HCT116 (cell line): Measurements from ENCODE around the gene ALOX12B. TPM values are rescaled to one million over a fixed set of nuclear protein-coding genes. Genes with fewer than 3 reads are reported as not detected.

ENCODE experiments used
- ATAC-seq: fragments of 200-7000 bp; cut with Tn5 transposase; 2 replicates; pipeline ENCODE4 v1.9.1; 2020; ENCODE audit warnings: mild to moderate bottlenecking, moderate library complexity
- BruUV-seq: library from RNA; stranded (reverse); fragments of 400-500 nt; replicated peaks from 2 replicates; lab custom pipeline; 2021; lab: Mats Ljungman, UMichigan
- CTCF ChIA-PET: fragments of 300-600 bp; sonication (Branson Sonifier 250); formaldehyde crosslinking; loops from one replicate; lab custom pipeline; 2021; ENCODE audit warnings: antibody characterized with exemption; lab: Charles Lee
- POLR2A ChIA-PET: fragments of 300-600, 350-600 bp; sonication (Branson Sonifier 250); formaldehyde crosslinking; loops from one replicate; lab custom pipeline; 2021; ENCODE audit warnings: antibody characterized with exemption; lab: Charles Lee
- RAD21 ChIA-PET, 2 experiments: fragments of 300-600 bp; sonication (Branson Sonifier 250); formaldehyde crosslinking; loops; one replicate each; lab custom pipeline; 2023; ENCODE audit warnings: low total read pairs in 2 of 2; ENCODE audit not compliant: uncharacterized antibody in 2 of 2, unreplicated experiment in 2 of 2, low non-redundant PET in 1 of 2; lab: Charles Lee
- DNase-seq: peaks from one replicate; pipeline ENCODE4 v3.0.0-alpha.2; 2010; ENCODE audit warnings: low read depth, low spot score
- H2AFZ ChIP-seq: fragments of 200-600 bp; shearing (Covaris generic), sonication (generic); 2 replicates; pipeline ENCODE4 v1.6.1; 2017; ENCODE audit warnings: low read depth, mixed run types, mixed read lengths, antibody characterized with exemption, low read length; ENCODE audit not compliant: poor library complexity, severe bottlenecking
- H3K27ac ChIP-seq: 2 replicates; pipeline ENCODE4 v1.5.1; 2012; ENCODE audit warnings: low read depth, low read length
- H3K27me3 ChIP-seq: fragments of 200-600 bp; sonication (generic); 2 replicates; pipeline ENCODE4 v1.6.1; 2016; ENCODE audit warnings: mixed run types, low read length, mixed read lengths; ENCODE audit not compliant: insufficient read depth
- H3K36me3 ChIP-seq, 2 experiments: fragments of 200-500 bp in 1 of 2; fragments of 200-600 bp in 1 of 2; sonication (Bioruptor generic) in 1 of 2; sonication (generic) in 1 of 2; 2 replicates each; pipeline versions ENCODE4 v1.5.1 to v1.6.1; 2014 to 2016; ENCODE audit warnings: low read length in 2 of 2, inconsistent platforms in 1 of 2, mixed read lengths in 1 of 2, mixed run types in 1 of 2; ENCODE audit not compliant: insufficient read depth in 2 of 2, control insufficient read depth in 1 of 2
- H3K4me1 ChIP-seq, 2 experiments: fragments of 200-600 bp in 1 of 2; sonication (generic) in 1 of 2; 2 replicates each; pipeline versions ENCODE4 v1.5.1 to v1.6.1; 2012 to 2017; ENCODE audit warnings: low read length in 2 of 2, inconsistent platforms in 1 of 2, mild to moderate bottlenecking in 1 of 2, mixed read lengths in 1 of 2, mixed run types in 1 of 2, moderate library complexity in 1 of 2; ENCODE audit not compliant: insufficient read depth in 2 of 2, control insufficient read depth in 1 of 2
- H3K4me2 ChIP-seq: fragments of 200-600 bp; sonication (generic); 2 replicates; pipeline ENCODE4 v1.6.1; 2017; ENCODE audit warnings: mixed run types, low read length, mixed read lengths
- H3K4me3 ChIP-seq, 2 experiments: fragments of 200-600 bp in 1 of 2; sonication (generic) in 1 of 2; replicated peaks in 1 of 2; 2 replicates each; pipeline ENCODE4 v1.5.1; 2011 to 2016; ENCODE audit warnings: low read length in 2 of 2, control low read depth in 1 of 2, low read depth in 1 of 2, mild to moderate bottlenecking in 1 of 2, mixed read lengths in 1 of 2, mixed run types in 1 of 2
- H3K79me2 ChIP-seq: fragments of 200-600 bp; sonication (generic); 2 replicates; pipeline ENCODE4 v1.6.1; 2017; ENCODE audit warnings: mild to moderate bottlenecking, mixed run types, low read length, moderate library complexity, mixed read lengths; ENCODE audit not compliant: insufficient read depth
- H3K9ac ChIP-seq: fragments of 200-600 bp; sonication (generic); 2 replicates; pipeline ENCODE4 v1.6.1; 2016; ENCODE audit warnings: low read length, mixed read lengths
- H3K9me2 ChIP-seq: fragments of 200-600 bp; sonication (generic), shearing (Covaris generic); 2 replicates; pipeline ENCODE4 v1.6.1; 2017; ENCODE audit warnings: mixed run types, mild to moderate bottlenecking, moderate library complexity; ENCODE audit not compliant: insufficient read depth
- H3K9me3 ChIP-seq, 2 experiments: fragments of 200-500 bp in 1 of 2; fragments of 200-600 bp in 1 of 2; sonication (Bioruptor generic) in 1 of 2; sonication (generic) in 1 of 2; 2 replicates each; pipeline ENCODE4 v1.6.1; 2014 to 2017; ENCODE audit warnings: low read length in 2 of 2, mixed read lengths in 2 of 2, inconsistent platforms in 1 of 2, low read depth in 1 of 2, mild to moderate bottlenecking in 1 of 2, mixed run types in 1 of 2, moderate library complexity in 1 of 2; ENCODE audit not compliant: control insufficient read depth in 1 of 2, insufficient read depth in 1 of 2
- H4K20me1 ChIP-seq: fragments of 200-600 bp; sonication (generic), shearing (Covaris generic); 2 replicates; pipeline ENCODE4 v1.6.1; 2017; ENCODE audit warnings: mixed run types, mild to moderate bottlenecking, moderate library complexity; ENCODE audit not compliant: insufficient read depth
- CBX3 ChIP-seq: IDR thresholded peaks from 2 replicates; pipeline ENCODE4 v1.6.1; 2012; ENCODE audit warnings: low read depth
- CEBPB ChIP-seq: IDR thresholded peaks from 2 replicates; pipeline ENCODE4 v1.6.1; 2012; ENCODE audit warnings: low read depth
- CTCF ChIP-seq, 3 experiments: fragments of 200-600 bp in 1 of 3; sonication (generic) in 1 of 3; IDR thresholded peaks in 2 of 3; conservative IDR thresholded peaks in 1 of 3; 2 replicates each; pipeline ENCODE4 v1.5.1; 2012 to 2017; ENCODE audit warnings: low read depth in 2 of 3, low read length in 2 of 3, antibody characterized with exemption in 1 of 3, borderline replicate concordance in 1 of 3, control low read depth in 1 of 3, mild to moderate bottlenecking in 1 of 3, mixed read lengths in 1 of 3, mixed run types in 1 of 3, moderate library complexity in 1 of 3; ENCODE audit not compliant: insufficient read depth in 1 of 3
- EZH2 ChIP-seq: fragments of 200-600 bp; sonication (generic); IDR thresholded peaks from 2 replicates; pipeline ENCODE4 v1.6.1; 2017; ENCODE audit warnings: antibody characterized with exemption, mixed run types
- EZH2phosphoT487 ChIP-seq: fragments of 200-600 bp; IDR thresholded peaks from 2 replicates; pipeline ENCODE4 v1.6.1; 2018; ENCODE audit warnings: antibody characterized with exemption, borderline replicate concordance
- FOSL1 ChIP-seq: IDR thresholded peaks from 2 replicates; pipeline ENCODE4 v1.6.1; 2012; ENCODE audit warnings: low read depth
- JUND ChIP-seq: IDR thresholded peaks from 2 replicates; pipeline ENCODE4 v1.6.1; 2012
- POLR2AphosphoS5 ChIP-seq: IDR thresholded peaks from 2 replicates; pipeline ENCODE4 v1.6.1; 2011; ENCODE audit warnings: mild to moderate bottlenecking, low read depth, low read length, moderate library complexity
- REST ChIP-seq: IDR thresholded peaks from 2 replicates; pipeline ENCODE4 v1.6.1; 2012; ENCODE audit warnings: low read depth
- SP1 ChIP-seq: IDR thresholded peaks from 2 replicates; pipeline ENCODE4 v1.6.1; 2012; ENCODE audit warnings: low read depth
- SRF ChIP-seq: IDR thresholded peaks from 2 replicates; pipeline ENCODE4 v1.6.1; 2012; ENCODE audit warnings: low read depth
- TCF7L2 ChIP-seq: IDR thresholded peaks from 2 replicates; pipeline ENCODE4 v1.7.0; 2011; ENCODE audit warnings: borderline replicate concordance, inconsistent platforms; ENCODE audit not compliant: insufficient read depth, insufficient read length; ENCODE audit errors: extremely low read depth
- YY1 ChIP-seq: IDR thresholded peaks from 2 replicates; pipeline ENCODE4 v1.6.1; 2011; ENCODE audit warnings: low read length, low read depth, moderate library complexity, mild to moderate bottlenecking; ENCODE audit not compliant: insufficient replicate concordance; ENCODE audit errors: extremely low read depth
- ZBTB33 ChIP-seq: IDR thresholded peaks from 2 replicates; pipeline ENCODE4 v1.6.1; 2011; ENCODE audit warnings: mild to moderate bottlenecking, low read length, moderate library complexity; ENCODE audit not compliant: insufficient replicate concordance; ENCODE audit errors: extremely low read depth
- ZFX ChIP-seq: fragments of 450-650 bp; IDR thresholded peaks from 2 replicates; pipeline ENCODE4 v1.6.1; 2017
- intact Hi-C: fragments of 100-400 bp; cut with micrococcal nuclease; formaldehyde crosslinking; loops from 2 replicates; pipeline ENCODE4 v1.10.0; 2022
- total RNA-seq: library from RNA; stranded (reverse); gene quantifications from one replicate; pipeline ENCODE4 v1.2.1, GENCODE V29; 2021; ENCODE audit not compliant: unreplicated experiment
- TF ChIP-seq, protein P1 (sequence below): IDR thresholded peaks from 2 replicates; pipeline ENCODE4 v1.6.1; 2012

Gene ALOX12B
- total RNA-seq, 1 experiment from 2014 or later: 3.8 TPM

DNA sequence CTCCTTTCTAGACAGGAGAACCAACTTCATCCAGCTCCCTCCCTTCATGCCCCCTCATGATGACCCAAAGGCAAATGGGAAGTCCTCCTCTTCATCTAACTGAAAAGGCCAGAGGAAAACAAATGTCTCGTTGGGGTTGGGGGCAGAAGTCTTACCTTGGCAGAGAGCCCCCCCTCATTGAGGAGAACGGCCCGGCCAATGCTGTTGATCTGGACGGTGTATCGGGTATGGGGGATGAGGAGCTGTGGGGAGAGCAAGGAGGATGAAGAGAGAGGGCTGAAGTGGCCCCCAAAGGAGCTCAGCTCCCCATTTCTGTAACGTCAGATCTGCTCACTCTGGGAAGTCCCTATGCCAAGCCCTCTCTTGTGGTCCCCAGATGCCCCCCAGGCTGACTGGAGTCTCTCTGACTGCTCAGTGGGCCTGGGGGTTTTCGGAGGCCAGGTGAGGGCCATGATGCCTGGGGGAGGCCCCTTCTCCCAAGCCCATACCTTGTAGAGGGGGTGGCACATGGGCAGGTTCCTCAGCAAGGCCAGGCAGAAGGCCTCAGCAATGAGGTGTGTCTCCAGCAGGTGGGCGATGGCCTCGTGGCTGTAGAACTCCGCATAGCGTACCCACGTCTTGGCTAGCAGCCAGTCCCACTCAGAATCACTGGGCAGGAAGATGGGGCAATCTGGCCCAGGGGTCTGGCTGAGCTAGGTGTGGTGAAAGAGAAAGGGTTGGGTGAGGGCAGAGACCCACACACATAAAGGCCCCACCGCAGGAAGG, 10.8 kb downstream of the ALOX12B start:
- Histone ChIP-seq H3K27me3 (peaks cover 4% of the 10 kb centered on the region; the same call in 1 of the 2 replicates), H3K9ac (no peak overlapping the region), H3K4me3 (no peak overlapping the region), H3K27ac (no peak overlapping the region), H3K4me1 (peaks cover 2 to 39% of the 10 kb centered on the region in 2 experiments; a peak in 3 of 4 replicates), H3K9me3 (no peaks in the 10 kb centered on the region), H4K20me1 (no peaks in the 10 kb centered on the region), H3K4me2 (no peak overlapping the region), H3K36me3 (no peaks in the 10 kb centered on the region), H3K9me2 (no peaks in the 10 kb centered on the region), H2AFZ (no peak overlapping the region), H3K79me2 (peaks cover 4% of the 10 kb centered on the region; the same call in 1 of the 2 replicates)
- RAD21 ChIA-PET: no interaction called here
- BruUV-seq: no TSS peak
- intact Hi-C loops: loop anchor here (5.0 kb wide), 1 partner anchor 41 kb away; the partner anchor contains the start of gene ALOXE3
- CTCF ChIA-PET: interaction anchor here (0.5 to 0.9 kb wide), 3 partner anchors 16 to 670 kb away, joined by 3 read pairs; no protein-coding TSS in a partner anchor
- DNase-seq (no peak), ATAC-seq (no peak)
- POLR2A ChIA-PET: no interaction called here
- no peak for TF ChIP-seq CTCF (IDR thresholded peaks at IDR 0.05 in 2 of 3, conservative IDR thresholded peaks at IDR 0.05 in 1 of 3; ENCODE audit: borderline replicate concordance in 1 of 3, insufficient read depth in 1 of 3, low read depth in 2 of 3, low read length in 2 of 3)
- TF ChIP-seq CBX3: no peak
- no peak for TF ChIP-seq ZBTB33
- TF ChIP-seq TCF7L2: no peak
- TF ChIP-seq REST: no peak
- no peak for TF ChIP-seq FOSL1
- TF ChIP-seq SRF: no peak
- TF ChIP-seq, protein P1, sequence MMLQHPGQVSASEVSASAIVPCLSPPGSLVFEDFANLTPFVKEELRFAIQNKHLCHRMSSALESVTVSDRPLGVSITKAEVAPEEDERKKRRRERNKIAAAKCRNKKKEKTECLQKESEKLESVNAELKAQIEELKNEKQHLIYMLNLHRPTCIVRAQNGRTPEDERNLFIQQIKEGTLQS: no peak
- no peak for TF ChIP-seq ZFX
- no peak for TF ChIP-seq YY1
- TF ChIP-seq POLR2AphosphoS5: no peak
- TF ChIP-seq CEBPB: no peak
- TF ChIP-seq EZH2phosphoT487: no peak
- no peak for TF ChIP-seq JUND
- TF ChIP-seq EZH2: no peak
- TF ChIP-seq SP1: no peak
